SK-N-SH treated with all-trans-retinoic acid at 6 μM for 48 hours (cell line): ENCODE data around the gene PLXND1.

Experiments used
- TCF4 ChIP-seq: fragments of 250-450 bp; sonication (Bioruptor Pico); IDR thresholded peaks from 2 replicates; pipeline ENCODE4 v1.8.0; 2021; ENCODE audit warnings: mild to moderate bottlenecking, moderate library complexity, borderline replicate concordance
- TSHZ2 ChIP-seq: fragments of 250-450 bp; sonication (Bioruptor Pico); IDR thresholded peaks from 2 replicates; pipeline ENCODE4 v1.5.0; 2020; ENCODE audit warnings: mild to moderate bottlenecking, moderate library complexity
- ZC3H10 ChIP-seq: fragments of 250-450 bp; sonication (Bioruptor Pico); IDR thresholded peaks from 2 replicates; pipeline ENCODE4 v1.5.1; 2021; ENCODE audit warnings: mild to moderate bottlenecking, moderate library complexity

- TF ChIP-seq TCF4 (no peak), ZC3H10 (CRISPR knock-in tag) (no peak), TSHZ2 (CRISPR knock-in tag) (no peak)
Measured at GRCh38 chr3:129608936-129609590, 2.6 kb upstream of the PLXND1 start.
